HG03097 (cell line): ENCODE results near the gene PGD.
"Not testable (repeated sequence)": the region's sequence is repeated elsewhere in the genome, so short reads cannot be mapped to it uniquely, and the experiment has no call there.

Source experiments
- ATAC-seq: cut with Tn5 transposase; IDR thresholded peaks from one replicate; pipeline ENCODE4 v1.9.1; 2021; ENCODE audit not compliant: unreplicated experiment, low FRiP score

The PGD gene

GRCh38 chr1:10433790-10434189, 34.9 kb downstream of the PGD start:
- ATAC-seq = no peak

GRCh38 chr1:10434590-10434989, 35.7 kb downstream of the PGD start:
- ATAC-seq = no peak

GRCh38 chr1:10437052-10437451, 38.2 kb downstream of the PGD start:
- no peak for ATAC-seq

- ATAC-seq = no peak
Observed at GRCh38 chr1:10438677-10439163, 39.9 kb downstream of the PGD start.

- no peak for ATAC-seq
Observed at GRCh38 chr1:10440305-10440704, 41.4 kb downstream of the PGD start.

- no peak for ATAC-seq
Observed at GRCh38 chr1:10440794-10441193, 41.9 kb downstream of the PGD start.

GRCh38 chr1:10444248-10444647, 45.4 kb downstream of the PGD start:
- no peak for ATAC-seq

- ATAC-seq = no peak
Observed at GRCh38 chr1:10444795-10445397, 46.0 kb downstream of the PGD start.

- ATAC-seq = no peak
Observed at GRCh38 chr1:10446790-10447422, 48.0 kb downstream of the PGD start.

- ATAC-seq = no peak
Observed at GRCh38 chr1:10449751-10450150, 50.9 kb downstream of the PGD start, which contains the start of gene CORT. CORT (plus strand) TSS chr1:10450031; CDS start chr1:10450224, 193 bp downstream.

GRCh38 chr1:10450156-10450814, 51.4 kb downstream of the PGD start:
- ATAC-seq = no peak

GRCh38 chr1:10450836-10451235, 52.0 kb downstream of the PGD start:
- no peak for ATAC-seq

- ATAC-seq = no peak
Observed at GRCh38 chr1:10451287-10451686, 52.4 kb downstream of the PGD start.

- no peak for ATAC-seq
Observed at GRCh38 chr1:10456048-10456447, 57.2 kb downstream of the PGD start.

GRCh38 chr1:10456661-10457060, 57.8 kb downstream of the PGD start:
- ATAC-seq = no peak

GRCh38 chr1:10457462-10457861, 58.6 kb downstream of the PGD start:
- ATAC-seq = not testable (repeated sequence)

- no peak for ATAC-seq
Observed at GRCh38 chr1:10457875-10458274, 59.0 kb downstream of the PGD start.

GRCh38 chr1:10459184-10459583, 60.3 kb downstream of the PGD start:
- no peak for ATAC-seq

GRCh38 chr1:10467078-10467477, 68.2 kb downstream of the PGD start:
- ATAC-seq = no peak

- no peak for ATAC-seq
Observed at GRCh38 chr1:10470043-10470442, 71.2 kb downstream of the PGD start.
